Endothelial cell (in vitro differentiated cells): ENCODE data around the gene ABCC5. TPM values are rescaled to one million over a fixed set of nuclear protein-coding genes. Genes with fewer than 3 reads are reported as not detected.

Source experiments
- DNase-seq: peaks from one replicate; pipeline ENCODE4 v3.0.0; 2021; ENCODE audit warnings: low spot score
- H3K27ac Mint-ChIP-seq: one replicate; pipeline ENCODE4 v1.8.0; 2021; ENCODE audit warnings: mixed read lengths, inconsistent platforms; ENCODE audit not compliant: unreplicated experiment
- H3K27me3 Mint-ChIP-seq: one replicate; pipeline ENCODE4 v1.8.0; 2021; ENCODE audit warnings: mild to moderate bottlenecking, moderate library complexity, mixed read lengths, inconsistent platforms; ENCODE audit not compliant: unreplicated experiment
- H3K36me3 Mint-ChIP-seq: one replicate; pipeline ENCODE4 v1.8.0; 2021; ENCODE audit warnings: mild to moderate bottlenecking, low read depth, mixed read lengths, inconsistent platforms; ENCODE audit not compliant: unreplicated experiment
- H3K4me1 Mint-ChIP-seq: one replicate; pipeline ENCODE4 v1.8.0; 2021; ENCODE audit warnings: mild to moderate bottlenecking, mixed read lengths, inconsistent platforms; ENCODE audit not compliant: unreplicated experiment
- H3K4me3 Mint-ChIP-seq: one replicate; pipeline ENCODE4 v1.8.0; 2021; ENCODE audit warnings: mild to moderate bottlenecking, mixed read lengths, inconsistent platforms; ENCODE audit not compliant: unreplicated experiment
- H3K9me3 Mint-ChIP-seq: one replicate; pipeline ENCODE4 v1.8.0; 2021; ENCODE audit warnings: mixed read lengths, inconsistent platforms; ENCODE audit not compliant: unreplicated experiment
- CTCF ChIP-seq: fragments of 200-600 bp; sonication (generic); IDR thresholded peaks from one replicate; pipeline ENCODE4 v1.5.0; 2021; ENCODE audit warnings: antibody characterized with exemption; ENCODE audit not compliant: unreplicated experiment
- total RNA-seq: library from RNA; stranded (reverse); fragmentation: NEBNext Ultra II Directional; extraction: Animal tissue kit (Norgen Biotek cat#: 25700); gene quantifications from one replicate; pipeline ENCODE4 v1.2.1, GENCODE V29; 2021; ENCODE audit not compliant: unreplicated experiment

Gene ABCC5
- total RNA-seq, 1 donor from 2014 or later = 45.9 TPM

- no peak for TF ChIP-seq CTCF
- H3K27me3 Mint-ChIP-seq = peaks cover 3% of the 10 kb centered on the region
- no peaks in the 10 kb centered on the region for H3K4me1 Mint-ChIP-seq
- H3K4me3 Mint-ChIP-seq = no peak overlapping the region
- no peak overlapping the region for H3K27ac Mint-ChIP-seq
- no peaks in the 10 kb centered on the region for H3K36me3 Mint-ChIP-seq
- H3K9me3 Mint-ChIP-seq = no peaks in the 10 kb centered on the region
- no peak for DNase-seq
Observed at GRCh38 chr3:183904833-183905780, 112.6 kb downstream of the ABCC5 start.

GRCh38 chr3:183898028-183898431 lies 119.7 kb downstream of the ABCC5 start:
- Mint-ChIP-seq H3K4me3 (no peak overlapping the region), H3K27ac (no peak overlapping the region), H3K9me3 (no peaks in the 10 kb centered on the region), H3K27me3 (no peaks in the 10 kb centered on the region), H3K4me1 (peaks cover 2% of the 10 kb centered on the region), H3K36me3 (no peaks in the 10 kb centered on the region)
- no peak for TF ChIP-seq CTCF
- DNase-seq = no peak

GRCh38 chr3:183897606-183898005 lies 120.1 kb downstream of the ABCC5 start:
- DNase-seq = no peak
- Mint-ChIP-seq H3K4me3 (no peak overlapping the region), H3K9me3 (no peaks in the 10 kb centered on the region), H3K27me3 (no peaks in the 10 kb centered on the region), H3K27ac (no peak overlapping the region), H3K36me3 (no peaks in the 10 kb centered on the region), H3K4me1 (peaks cover 2% of the 10 kb centered on the region)
- TF ChIP-seq CTCF = no peak

DNA sequence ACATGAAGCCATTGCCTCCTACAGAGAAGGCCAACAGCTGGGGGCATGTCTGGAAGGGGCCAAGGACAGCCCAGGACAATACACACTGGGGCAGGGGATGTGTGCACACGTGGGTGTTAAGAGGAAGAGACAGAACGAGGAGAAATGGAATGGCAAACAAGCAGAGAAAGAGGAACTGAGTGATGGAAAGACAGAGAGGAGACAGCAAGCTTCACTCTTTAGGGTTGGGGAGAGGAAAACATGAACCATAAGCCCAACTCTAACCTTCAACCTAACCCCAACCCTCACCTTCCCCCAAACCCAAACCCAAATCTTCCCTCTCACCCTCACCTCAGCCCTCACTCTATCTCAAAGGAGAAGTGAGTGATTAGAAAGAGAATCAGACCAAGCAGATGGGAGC lies 121.1 kb downstream of the ABCC5 start:
- no peaks in the 10 kb centered on the region for H3K27me3 Mint-ChIP-seq
- DNase-seq = no peak
- peaks cover 2% of the 10 kb centered on the region for H3K4me1 Mint-ChIP-seq
- H3K36me3 Mint-ChIP-seq = no peaks in the 10 kb centered on the region
- TF ChIP-seq CTCF = no peak
- no peak overlapping the region for H3K27ac Mint-ChIP-seq
- no peaks in the 10 kb centered on the region for H3K9me3 Mint-ChIP-seq
- no peak overlapping the region for H3K4me3 Mint-ChIP-seq

DNA sequence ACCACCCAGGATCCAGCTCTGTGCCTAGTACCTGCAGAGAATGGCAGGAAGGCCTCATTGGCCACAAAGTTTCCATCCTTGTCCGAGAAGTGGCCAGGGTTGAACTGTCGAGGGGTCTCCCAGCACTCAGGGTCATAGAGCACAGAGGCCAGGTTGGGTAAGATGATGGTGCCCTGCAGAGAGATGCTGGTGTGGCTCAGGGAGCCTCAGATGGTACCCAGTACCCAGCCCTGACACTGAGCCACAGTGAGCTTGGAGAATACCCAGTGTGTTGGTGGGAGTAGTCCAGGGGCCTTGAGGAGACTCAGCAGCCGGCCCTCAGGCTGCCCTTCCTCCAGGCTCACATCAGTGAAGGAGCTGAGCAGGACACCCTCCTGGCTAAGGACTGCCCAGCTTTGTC lies 121.5 kb downstream of the ABCC5 start:
- Mint-ChIP-seq H3K9me3 (no peaks in the 10 kb centered on the region), H3K4me3 (no peak overlapping the region), H3K36me3 (no peaks in the 10 kb centered on the region), H3K27ac (no peak overlapping the region), H3K27me3 (no peaks in the 10 kb centered on the region), H3K4me1 (peaks cover 2% of the 10 kb centered on the region)
- no peak for TF ChIP-seq CTCF
- no peak for DNase-seq
